ENCODE results near the gene IL13. TPM values are rescaled to one million over a fixed set of nuclear protein-coding genes. Genes with fewer than 3 reads are reported as not detected.

The IL13 gene
- total RNA-seq, 1 donor from 2014 or later = not detected

- peaks cover 13% of the 10 kb centered on the region for H3K4me1 Mint-ChIP-seq (ENCODE audit: low read depth)
- peaks cover 3% of the 10 kb centered on the region for H3K27me3 Mint-ChIP-seq (ENCODE audit: low read depth)
- no peaks in the 10 kb centered on the region for H3K9me3 Mint-ChIP-seq (ENCODE audit: low read depth)
- H3K27ac Mint-ChIP-seq (ENCODE audit: unreplicated experiment) = no peak overlapping the region
- TF ChIP-seq, protein P1, sequence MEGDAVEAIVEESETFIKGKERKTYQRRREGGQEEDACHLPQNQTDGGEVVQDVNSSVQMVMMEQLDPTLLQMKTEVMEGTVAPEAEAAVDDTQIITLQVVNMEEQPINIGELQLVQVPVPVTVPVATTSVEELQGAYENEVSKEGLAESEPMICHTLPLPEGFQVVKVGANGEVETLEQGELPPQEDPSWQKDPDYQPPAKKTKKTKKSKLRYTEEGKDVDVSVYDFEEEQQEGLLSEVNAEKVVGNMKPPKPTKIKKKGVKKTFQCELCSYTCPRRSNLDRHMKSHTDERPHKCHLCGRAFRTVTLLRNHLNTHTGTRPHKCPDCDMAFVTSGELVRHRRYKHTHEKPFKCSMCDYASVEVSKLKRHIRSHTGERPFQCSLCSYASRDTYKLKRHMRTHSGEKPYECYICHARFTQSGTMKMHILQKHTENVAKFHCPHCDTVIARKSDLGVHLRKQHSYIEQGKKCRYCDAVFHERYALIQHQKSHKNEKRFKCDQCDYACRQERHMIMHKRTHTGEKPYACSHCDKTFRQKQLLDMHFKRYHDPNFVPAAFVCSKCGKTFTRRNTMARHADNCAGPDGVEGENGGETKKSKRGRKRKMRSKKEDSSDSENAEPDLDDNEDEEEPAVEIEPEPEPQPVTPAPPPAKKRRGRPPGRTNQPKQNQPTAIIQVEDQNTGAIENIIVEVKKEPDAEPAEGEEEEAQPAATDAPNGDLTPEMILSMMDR (IDR thresholded peaks at IDR 0.05) = no peak
- no peak overlapping the region for H3K4me3 Mint-ChIP-seq (ENCODE audit: unreplicated experiment)
- no peak for DNase-seq (ENCODE audit: low spot score)
- H3K36me3 Mint-ChIP-seq (ENCODE audit: low read depth) = no peaks in the 10 kb centered on the region
Measured at GRCh38 chr5:132661231-132662003, 3.4 kb downstream of the IL13 start.

DNA sequence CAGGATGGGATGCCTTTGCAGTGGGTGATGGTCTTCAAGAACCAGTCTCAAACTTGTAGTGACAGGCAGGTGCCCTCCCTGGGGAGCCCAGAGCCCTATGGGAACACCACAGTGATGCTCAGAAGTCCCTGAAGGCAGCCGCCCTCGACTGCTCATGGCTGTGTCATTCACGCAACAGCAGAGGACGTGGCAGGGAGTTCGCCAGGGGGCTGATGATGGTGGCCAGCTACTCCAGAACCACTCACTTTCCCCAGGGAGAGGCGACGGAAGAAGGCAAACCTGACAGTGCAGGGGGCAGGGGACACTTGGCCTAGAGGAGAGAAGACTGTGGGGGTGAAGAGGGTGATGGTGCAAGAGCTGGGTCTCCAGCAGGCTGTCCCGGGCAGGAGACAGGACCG is 4.0 kb downstream of the IL13 start:
- TF ChIP-seq, protein P1 (IDR thresholded peaks at IDR 0.05) = no peak

GRCh38 chr5:132662925-132663770 is 5.2 kb downstream of the IL13 start:
- no peaks in the 10 kb centered on the region for H3K36me3 Mint-ChIP-seq (ENCODE audit: low read depth)
- no peaks in the 10 kb centered on the region for H3K9me3 Mint-ChIP-seq (ENCODE audit: low read depth)
- TF ChIP-seq, protein P1 (IDR thresholded peaks at IDR 0.05) = no peak
- peaks cover 10% of the 10 kb centered on the region for H3K4me1 Mint-ChIP-seq (ENCODE audit: low read depth)
- no peak overlapping the region for H3K4me3 Mint-ChIP-seq (ENCODE audit: unreplicated experiment)
- no peak for DNase-seq (ENCODE audit: low spot score)
- H3K27me3 Mint-ChIP-seq (ENCODE audit: low read depth) = no peaks in the 10 kb centered on the region
- H3K27ac Mint-ChIP-seq (ENCODE audit: unreplicated experiment) = no peak overlapping the region

More for the DNA sequence above, 4.0 kb downstream of the IL13 start:
- H3K4me1 Mint-ChIP-seq (ENCODE audit: low read depth) = peaks cover 10% of the 10 kb centered on the region
- no peak overlapping the region for H3K4me3 Mint-ChIP-seq (ENCODE audit: unreplicated experiment)
- no peaks in the 10 kb centered on the region for H3K27me3 Mint-ChIP-seq (ENCODE audit: low read depth)
- DNase-seq (ENCODE audit: low spot score) = no peak
- no peaks in the 10 kb centered on the region for H3K36me3 Mint-ChIP-seq (ENCODE audit: low read depth)
- no peak overlapping the region for H3K27ac Mint-ChIP-seq (ENCODE audit: unreplicated experiment)
- H3K9me3 Mint-ChIP-seq (ENCODE audit: low read depth) = no peaks in the 10 kb centered on the region

GRCh38 chr5:132663771-132664695 is 6.1 kb downstream of the IL13 start:
- no peak overlapping the region for H3K27ac Mint-ChIP-seq (ENCODE audit: unreplicated experiment)
- no peaks in the 10 kb centered on the region for H3K27me3 Mint-ChIP-seq (ENCODE audit: low read depth)
- H3K4me1 Mint-ChIP-seq (ENCODE audit: low read depth) = peaks cover 10% of the 10 kb centered on the region
- no peak overlapping the region for H3K4me3 Mint-ChIP-seq (ENCODE audit: unreplicated experiment)
- no peaks in the 10 kb centered on the region for H3K9me3 Mint-ChIP-seq (ENCODE audit: low read depth)
- H3K36me3 Mint-ChIP-seq (ENCODE audit: low read depth) = no peaks in the 10 kb centered on the region
- DNase-seq (ENCODE audit: low spot score) = no peak
- TF ChIP-seq, protein P1 (IDR thresholded peaks at IDR 0.05) = no peak
